GM11168 (cell line): ENCODE measurements around the gene PLK5.
"Not testable (repeated sequence)": the region's sequence is repeated elsewhere in the genome, so short reads cannot be mapped to it uniquely, and the experiment has no call there.

Source experiments
- in situ Hi-C: fragments of 300-500 bp; cut with MboI; formaldehyde crosslinking; loops from one replicate; pipeline ENCODE4 v1.12.0; 2022; ENCODE audit warnings: low sequenced_read_pairs; ENCODE audit not compliant: unreplicated experiment

The PLK5 gene

DNA sequence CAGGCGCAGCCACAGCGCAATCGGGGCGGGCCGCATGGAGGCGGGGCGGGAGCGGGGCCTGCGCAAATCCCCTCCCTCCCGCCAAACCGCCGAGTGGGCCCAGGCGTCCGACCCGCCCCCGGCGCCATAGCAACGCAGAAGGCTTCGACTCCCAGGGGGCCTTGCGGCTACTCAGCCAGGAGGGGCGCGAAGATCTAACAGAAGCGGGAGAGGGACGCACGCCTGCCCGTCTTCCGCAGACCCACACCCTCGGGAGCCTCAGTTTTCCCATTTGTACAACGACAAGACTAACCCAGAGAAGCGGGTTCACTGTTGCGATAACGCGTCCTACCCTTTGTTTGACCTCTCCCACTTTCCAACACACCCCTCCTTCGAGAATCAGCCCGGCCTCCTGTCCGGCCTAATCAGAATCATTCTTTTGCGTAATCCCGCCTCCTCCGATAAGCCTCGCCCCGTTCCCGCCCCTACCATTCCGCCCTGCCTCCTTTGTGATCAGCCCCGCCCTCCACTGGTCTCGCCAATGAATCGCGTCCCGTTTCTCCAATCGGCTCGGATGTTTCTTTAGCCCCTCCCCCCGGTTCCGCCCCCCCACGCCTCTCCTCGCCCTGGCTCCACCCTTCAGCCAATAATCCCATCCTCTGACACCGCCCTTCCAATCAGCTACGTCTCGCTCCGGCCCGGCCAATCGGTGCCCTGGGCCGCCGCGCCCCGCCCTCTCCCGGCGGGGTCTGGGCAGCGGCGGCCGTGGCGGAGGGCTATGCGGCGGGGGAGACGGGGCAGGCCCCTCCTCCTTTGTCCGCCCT lies 33.4 kb upstream of the PLK5 start, which contains the start of gene PCSK4:
TSS of gene PCSK4 (minus strand) at position 40 of the 803 bp plus-strand sequence. CDS start at position 36, 4 bp downstream.
- in situ Hi-C loops = no loop called here

DNA sequence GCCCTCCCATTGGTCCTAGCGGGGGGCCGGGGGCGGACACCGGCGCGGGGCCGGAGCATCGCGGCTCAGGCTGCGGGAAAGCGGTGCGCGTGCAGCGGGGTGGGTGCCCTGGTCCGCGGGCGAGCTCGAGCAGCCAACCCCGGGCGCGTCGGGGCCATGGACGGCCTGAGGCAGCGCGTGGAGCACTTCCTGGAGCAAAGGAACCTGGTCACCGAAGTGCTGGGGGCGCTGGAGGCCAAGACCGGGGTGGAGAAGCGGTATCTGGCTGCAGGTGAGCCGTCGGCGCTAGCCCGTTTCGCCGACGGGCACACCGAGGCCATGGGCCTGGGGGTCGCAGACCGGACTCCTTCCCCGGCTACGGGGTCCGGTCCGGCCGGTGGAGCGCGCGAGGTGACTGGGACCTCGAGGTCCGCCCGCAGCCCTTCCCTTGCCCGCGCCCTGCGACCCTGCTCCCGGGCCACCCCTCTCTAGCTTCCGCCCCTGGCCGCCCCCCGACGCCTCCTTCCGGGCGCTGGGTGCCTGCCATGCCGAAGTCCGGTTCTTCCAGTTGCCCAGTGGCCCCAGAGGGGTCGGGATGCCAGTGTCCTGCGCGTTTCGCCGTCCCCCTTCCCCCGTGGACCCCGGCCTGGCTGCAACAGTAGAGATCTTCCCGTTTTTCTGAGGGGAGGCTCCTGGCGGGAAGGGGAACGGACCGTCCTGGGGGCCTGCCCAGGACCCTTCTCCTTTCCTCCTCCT lies 32.6 kb upstream of the PLK5 start, which contains the start of gene REEP6:
TSS of gene REEP6 (plus strand) at position 68 of the 735 bp plus-strand sequence. CDS start at position 157, 89 bp downstream.
- in situ Hi-C loops = no loop called here

DNA sequence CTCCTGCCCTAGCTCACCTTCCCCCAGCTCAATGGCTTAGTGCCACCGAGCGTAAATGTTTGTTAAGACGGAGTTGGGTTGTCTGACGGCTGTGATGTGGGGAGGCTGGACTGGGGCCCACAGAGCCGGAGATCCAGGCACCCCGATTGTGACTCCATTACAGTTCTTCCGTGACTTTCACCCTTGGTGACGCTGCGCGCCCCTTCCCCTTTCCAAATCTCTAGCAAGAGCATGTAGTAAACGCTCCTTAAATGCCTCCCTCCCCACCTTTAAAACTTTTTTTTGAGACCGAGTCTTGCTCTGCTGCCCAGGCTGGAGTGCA lies 32.1 kb upstream of the PLK5 start:
- in situ Hi-C loops = no loop called here

DNA sequence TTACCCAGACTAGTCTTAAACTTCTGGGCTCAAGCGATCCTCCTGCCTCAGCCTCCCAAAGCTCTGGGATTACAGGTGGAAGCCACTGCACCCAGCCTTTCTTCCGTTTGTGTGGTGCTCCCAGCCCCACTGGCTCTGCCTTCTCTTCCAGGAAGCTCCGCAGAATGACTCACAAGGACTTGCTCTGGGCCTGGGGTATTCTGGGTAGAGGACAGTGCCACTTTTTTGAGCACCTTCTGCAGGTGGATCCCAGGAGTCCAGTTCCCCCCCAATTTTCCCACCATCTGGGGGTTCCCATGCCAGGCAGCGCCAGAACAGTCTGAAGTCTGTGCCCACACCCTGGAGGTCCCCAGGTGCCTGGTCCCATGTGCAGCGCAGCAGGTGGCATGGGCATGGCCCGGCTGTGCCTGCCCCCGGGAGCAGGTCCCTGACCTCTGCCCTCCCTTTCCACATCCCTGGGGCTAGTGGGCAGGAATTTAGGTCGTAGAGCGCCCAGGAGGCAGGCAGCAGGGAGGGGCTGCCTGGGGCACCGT lies 31.3 kb upstream of the PLK5 start:
- in situ Hi-C loops = no loop called here

DNA sequence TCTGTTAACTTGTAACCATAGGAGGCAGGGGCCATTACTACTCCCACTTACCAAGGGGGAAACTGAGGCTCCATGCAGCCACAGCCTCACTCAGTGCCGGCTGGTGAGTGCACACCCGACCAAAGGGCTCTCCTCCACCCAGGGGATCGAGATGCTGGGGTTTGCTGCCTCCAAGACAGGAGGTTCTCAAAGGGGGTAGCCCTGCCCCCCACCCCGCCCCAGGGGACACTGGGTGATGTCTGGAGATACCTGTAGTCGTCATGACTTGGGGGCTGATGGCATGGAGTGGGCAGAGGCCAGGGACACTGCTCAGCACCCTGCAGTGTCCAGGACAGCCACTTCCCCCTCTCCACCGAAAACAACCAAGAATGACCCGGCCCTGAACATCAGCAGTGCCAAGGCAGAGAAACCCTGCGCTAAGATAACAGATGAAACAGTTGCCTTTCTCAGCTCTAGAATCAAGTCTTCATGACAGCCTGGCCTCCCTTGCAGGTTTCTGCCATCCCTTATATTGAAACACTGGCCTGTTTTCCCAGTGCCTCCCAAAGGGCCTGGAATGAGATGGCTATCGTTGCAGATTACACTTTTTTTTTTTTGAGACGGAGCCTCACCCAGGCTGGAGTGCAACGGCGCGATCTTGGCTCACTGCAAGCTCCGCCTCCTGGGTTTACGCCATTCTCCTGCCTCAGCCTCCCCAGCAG lies 29.6 kb upstream of the PLK5 start:
- in situ Hi-C loops = no loop called here

DNA sequence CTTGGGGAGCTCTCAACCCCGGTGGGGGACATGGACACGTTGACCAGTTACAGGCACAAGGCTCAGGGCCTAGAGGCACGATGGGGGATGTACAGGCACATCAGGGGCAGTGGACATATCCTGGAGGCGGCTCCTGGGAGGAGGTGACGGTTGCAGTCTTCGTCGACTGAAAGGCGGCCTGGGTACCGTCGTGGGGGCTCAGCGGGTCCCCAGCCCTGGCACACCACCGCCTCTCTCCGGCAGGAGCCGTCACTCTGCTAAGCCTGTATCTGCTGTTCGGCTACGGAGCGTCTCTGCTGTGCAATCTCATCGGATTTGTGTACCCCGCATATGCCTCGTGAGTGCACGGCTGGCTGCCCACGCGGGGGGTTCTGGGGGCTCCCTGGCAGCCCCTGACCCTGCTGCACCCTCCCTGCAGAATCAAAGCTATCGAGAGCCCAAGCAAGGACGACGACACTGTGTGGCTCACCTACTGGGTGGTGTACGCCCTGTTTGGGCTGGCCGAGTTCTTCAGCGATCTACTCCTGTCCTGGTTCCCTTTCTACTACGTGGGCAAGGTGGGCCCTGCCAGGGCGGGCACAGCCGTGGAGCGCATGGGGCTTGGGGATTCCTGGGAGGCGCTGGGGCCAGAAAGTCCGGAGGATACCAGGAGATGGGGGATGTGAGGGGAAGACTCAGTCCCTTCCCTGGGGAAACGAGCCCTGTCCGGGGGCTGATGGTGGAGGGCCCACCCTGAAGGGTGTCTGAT lies 28.7 kb upstream of the PLK5 start:
- in situ Hi-C loops = no loop called here

DNA sequence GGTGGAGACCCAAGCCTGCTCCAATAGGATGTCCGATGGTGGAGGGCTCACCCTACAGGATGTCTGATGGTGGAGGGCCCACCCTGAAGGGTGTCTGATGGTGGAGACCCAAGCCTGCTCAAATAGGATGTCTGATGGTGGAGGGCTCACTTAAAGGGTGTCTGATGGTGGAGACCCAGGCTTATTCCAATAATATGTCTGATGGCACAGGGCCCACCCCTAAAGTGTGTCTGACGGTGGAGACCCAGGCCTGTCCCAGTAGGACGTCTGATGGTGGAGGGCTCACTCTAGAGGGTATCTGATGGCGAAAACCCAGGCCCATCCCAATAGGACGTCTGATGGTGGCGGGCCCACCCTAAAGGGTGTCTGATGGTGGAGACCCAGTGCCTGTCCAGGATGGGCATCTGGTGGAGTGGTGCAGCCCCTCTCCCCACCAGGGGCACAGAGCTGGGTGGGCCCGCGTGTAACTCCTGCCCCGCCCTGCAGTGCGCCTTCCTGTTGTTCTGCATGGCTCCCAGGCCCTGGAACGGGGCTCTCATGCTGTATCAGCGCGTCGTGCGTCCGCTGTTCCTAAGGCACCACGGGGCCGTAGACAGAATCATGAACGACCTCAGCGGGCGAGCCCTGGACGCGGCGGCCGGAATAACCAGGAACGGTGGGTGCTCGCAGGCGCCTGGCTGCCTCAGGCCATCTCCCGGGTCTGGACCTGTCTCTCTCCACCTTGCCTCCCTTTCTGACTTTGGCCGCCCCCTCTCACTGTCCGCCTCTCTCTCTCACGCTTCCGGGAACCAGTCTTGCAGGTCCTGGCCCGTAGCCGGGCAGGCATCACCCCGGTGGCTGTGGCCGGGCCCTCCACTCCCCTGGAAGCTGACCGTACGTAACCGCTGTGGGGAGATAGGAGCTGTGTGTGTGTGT lies 27.8 kb upstream of the PLK5 start:
- in situ Hi-C loops = no loop called here

DNA sequence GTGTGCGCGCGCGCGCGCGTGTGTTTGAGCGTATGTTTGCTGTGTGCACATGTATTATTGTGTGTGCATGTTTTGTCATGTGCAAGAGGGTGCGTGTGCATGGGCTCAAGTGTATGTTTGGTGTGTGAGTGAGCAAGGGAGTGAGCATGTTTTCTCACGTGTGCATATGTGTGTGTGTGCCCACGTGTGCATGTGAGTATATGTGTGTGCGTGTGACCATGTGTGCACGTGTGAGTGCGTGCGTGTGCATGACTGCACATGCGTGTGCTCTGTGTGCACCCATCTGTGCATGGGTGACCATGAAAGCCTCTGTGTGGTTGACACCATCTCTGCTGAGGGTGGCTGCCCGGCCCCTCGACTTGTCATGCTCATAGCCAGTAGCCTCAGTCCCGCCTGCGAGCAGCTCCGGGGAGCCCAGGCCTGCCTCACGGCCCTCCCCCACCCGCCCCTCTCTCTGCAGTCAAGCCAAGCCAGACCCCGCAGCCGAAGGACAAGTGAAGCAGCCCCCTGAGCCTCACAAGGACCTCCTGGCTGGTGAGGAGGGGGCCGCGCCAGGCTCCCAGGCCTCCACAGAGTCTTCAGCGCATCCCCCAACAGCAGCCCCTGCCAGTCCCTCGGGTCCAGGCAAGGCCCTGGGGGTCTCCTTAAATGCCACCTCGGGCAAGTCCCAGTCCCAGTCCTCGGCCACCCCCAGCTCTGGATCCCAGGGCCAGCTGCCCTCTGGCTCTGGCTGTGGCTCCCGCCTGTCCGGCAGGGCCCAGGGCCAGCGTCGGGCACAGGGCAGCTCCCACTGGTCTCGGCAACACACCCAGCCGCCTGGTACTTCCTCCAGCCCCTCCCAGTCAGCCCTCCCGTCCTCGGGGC lies 26.9 kb upstream of the PLK5 start:
- in situ Hi-C loops = no loop called here

DNA sequence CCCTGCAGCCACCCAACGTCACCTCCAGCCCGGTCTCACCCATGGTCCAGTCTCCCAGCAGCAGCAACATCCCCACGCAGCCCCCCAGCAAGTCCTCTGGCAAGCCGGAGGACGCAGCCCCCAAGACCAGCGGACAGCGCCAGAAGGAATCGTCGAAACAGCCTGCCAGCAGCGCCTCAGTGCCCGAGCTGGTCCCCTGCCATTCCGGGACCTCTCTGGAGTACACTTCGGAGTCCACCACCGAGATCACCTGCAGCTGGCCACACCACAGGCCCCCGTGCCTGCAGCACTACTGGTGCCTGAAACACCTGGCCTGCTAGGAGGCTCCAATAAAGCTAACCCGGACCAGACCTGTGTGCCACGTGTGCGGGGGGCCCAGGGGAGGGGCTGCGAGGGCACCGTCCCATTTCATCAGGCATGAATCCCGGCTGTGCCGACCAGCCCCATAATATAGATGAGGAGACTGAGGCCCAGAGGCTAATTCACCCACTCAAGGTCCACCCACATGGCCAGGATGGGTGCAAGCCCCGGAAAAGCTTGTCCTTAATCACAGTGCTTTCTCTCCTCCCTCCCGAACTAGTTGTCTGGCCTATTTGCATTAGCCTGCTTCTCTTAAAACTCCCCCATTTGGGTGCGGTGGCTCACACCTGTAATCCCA lies 26.2 kb upstream of the PLK5 start:
- in situ Hi-C loops = no loop called here

DNA sequence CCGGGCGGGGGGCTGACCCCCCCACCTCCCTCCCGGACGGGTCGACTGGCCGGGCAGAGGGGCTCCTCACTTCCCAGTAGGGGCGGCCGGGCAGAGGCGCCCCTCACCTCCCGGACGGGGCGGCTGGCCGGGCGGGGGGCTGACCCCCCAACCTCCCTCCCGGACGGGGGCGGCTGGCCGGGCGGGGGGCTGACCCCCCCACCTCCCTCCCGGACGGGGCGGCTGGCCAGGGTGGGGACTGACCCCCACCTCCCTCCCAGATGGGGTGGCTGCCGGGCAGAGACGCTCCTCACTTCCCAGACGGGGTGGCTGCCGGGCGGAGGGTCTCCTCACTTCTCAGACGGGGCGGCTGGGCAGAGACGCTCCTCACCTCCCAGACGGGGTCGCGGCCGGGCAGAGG lies 24.6 kb upstream of the PLK5 start:
- in situ Hi-C loops = not testable (repeated sequence)

DNA sequence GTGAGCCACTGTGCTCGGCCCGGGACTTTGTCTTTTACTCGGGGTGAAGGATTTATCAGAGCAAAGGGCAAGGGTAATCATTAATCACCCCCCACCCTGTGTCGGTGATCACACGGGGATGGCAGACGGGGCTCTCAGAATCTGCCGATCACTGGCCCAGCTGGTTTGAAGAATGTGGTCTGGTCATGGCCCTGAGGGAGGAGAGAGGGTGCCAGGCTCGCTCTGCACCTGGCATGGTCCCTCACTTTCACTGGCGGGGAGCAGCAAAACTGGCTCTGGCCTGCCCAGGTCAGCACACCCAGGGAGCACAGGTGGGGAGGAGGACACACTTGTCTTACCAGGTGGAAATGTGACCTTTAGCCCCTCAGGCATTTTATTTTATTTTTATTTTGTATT lies 22.7 kb upstream of the PLK5 start:
- in situ Hi-C loops = no loop called here

DNA sequence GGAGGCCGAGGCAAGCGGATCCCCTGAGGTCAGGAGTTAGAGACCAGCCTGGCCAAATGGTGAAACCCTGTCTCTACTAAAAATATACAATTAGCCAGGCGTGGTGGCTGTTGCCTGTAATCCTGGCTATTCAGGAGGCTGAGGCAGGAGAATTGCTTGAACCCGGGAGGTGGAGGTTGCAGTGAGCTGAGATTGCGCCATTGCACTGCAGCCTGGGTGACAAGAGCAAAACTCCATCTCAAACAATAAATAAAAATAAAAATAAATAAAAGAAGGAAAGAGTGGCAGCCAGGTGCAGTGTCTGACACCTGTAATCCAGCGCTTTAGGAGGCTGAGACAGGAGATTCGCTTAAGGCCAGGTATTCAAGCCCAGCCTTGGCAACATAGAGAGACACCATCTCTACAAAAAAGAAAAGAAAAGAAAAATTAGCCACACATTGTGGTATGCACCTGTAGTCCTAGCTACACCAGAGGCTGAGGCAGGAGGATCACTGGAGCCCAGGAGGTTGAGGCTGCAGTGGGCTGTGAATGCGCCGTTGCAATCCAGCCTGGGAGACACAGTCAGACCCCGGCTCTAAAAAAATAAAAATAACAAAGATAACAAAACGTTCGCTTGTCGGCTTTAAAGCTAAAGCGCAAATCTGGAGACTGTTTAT lies 21.3 kb upstream of the PLK5 start:
- in situ Hi-C loops = no loop called here

DNA sequence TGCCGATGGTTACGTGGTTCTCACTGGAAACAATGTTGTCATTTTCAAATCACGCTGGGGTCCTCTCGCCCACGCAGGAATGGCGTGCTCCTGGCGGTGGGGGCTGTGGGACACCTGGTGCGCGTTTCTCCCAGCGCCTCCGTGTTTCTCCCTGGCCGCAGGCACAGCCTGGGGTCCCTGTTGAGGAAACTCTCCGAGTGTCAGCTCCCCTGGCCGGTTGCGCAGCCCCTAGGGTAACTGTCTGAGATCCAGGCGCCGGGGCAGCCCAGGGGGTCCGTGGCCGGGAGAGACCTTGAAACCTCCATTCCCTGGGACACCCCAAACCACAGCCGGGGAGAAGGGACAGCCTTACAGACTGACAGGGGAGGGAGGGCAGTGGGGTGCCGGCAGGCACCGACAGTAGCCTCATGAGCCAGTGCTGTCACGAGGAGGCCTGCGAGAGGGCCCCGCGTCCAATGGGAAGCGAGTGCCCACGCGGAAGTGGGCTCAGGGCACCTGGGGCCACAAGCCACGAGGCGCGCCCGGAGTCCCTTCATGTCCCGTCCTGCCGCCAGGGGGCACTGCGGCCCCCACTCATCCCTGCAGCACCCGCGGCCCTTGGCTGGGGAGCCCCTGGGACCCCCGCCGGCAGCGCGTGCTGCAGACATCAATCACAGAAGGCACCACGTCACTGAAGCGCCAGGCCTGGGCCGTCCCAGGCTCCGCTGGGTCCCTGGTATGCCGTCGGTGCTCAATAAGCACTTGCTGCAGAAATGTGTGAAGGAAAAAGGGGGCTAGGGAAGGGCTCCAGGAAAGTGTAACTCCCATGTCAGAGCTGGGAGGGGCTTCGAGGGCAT lies 20.6 kb upstream of the PLK5 start:
- in situ Hi-C loops = no loop called here

DNA sequence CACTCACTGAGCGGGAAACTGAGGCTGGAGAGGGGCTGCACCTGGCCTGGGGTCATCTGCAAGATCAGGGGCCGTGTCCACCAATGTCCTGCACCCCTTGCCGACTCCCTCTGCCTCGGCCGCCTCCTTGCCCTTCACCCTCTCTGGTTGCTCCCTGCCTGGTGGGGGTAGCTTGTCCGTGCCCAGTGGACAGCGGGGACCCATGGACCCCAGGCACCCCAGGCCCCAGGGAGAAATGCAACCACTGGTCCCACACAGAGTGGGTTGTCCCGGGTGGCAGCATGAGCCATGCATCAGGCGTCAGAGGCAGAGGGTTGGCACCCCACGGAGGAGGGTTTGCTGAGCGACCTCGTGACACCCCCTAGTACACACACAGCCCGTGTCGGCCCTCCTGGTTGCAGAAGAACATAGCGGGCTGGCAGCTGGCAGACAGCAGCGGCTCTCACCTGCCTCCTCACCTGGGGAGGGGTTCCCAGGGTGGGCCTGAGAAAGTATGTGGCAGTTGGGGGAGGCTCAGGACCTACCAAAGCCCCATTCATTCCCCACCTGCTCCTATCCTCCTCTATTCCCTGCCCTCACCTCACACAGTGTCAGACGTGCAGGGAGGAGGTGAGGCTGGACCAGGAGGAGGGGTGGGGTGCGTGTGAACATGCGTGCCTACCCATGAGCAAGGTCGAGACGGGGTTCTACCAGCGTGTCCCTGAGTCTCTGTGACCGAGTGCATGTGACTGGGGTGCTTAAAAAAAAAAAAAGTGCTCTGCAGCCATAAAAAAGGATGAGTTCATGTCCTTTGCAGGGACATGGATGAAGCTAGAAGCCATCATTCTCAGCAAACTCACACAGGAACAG lies 19.7 kb upstream of the PLK5 start:
- in situ Hi-C loops = no loop called here

DNA sequence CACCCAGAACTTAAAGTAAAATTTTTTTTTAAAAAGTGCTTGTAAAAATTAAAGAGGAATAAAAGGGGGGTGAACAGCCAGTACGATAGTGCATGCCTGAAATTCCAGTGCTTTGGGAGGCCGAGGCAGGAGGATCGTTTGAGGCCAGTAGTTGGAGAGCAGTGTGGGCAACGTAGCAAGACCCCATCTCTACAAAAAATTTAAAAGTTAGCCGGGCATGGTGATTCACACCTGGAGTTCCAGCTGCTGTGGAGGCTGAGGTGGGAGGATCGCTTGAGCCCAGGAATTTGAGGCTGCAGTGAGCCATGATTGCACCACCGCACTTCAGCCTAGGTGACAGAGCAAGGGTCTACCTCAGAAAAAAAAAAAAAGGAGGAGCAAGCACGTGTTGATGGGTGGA lies 18.9 kb upstream of the PLK5 start:
- in situ Hi-C loops = no loop called here
